NOMO-1 treated with dmso at 0.1 percent for 144 hours (cell line): ENCODE data around the gene POFUT2.
A peak's percentile ranks its signal among the peaks of the same experiment; 100 is the strongest.

Experiments used
- DNase-seq: peaks from one replicate; lab custom pipeline; 2025; ENCODE audit not compliant: unreplicated experiment; lab: John Stamatoyannopoulos, UW

Gene POFUT2

GRCh38 chr21:45287438-45288391 lies at the start of gene POFUT2:
TSS of gene POFUT2 (minus strand) at chr21:45287895. CDS start at chr21:45287871, 24 bp downstream.
- DNase-seq = peak; percentile 83

- no peak for DNase-seq
Observed at GRCh38 chr21:45336870-45337269, 49.2 kb upstream of the POFUT2 start.

GRCh38 chr21:45336535-45336810 lies 48.8 kb upstream of the POFUT2 start:
- no peak for DNase-seq

- no peak for DNase-seq
Observed at GRCh38 chr21:45335761-45336534, 48.3 kb upstream of the POFUT2 start.

- DNase-seq = no peak
Observed at GRCh38 chr21:45335151-45335760, 47.6 kb upstream of the POFUT2 start.

GRCh38 chr21:45334591-45335081 lies 46.9 kb upstream of the POFUT2 start:
- DNase-seq = no peak

GRCh38 chr21:45334134-45334533 lies 46.4 kb upstream of the POFUT2 start:
- DNase-seq = no peak

- no peak for DNase-seq
Observed at GRCh38 chr21:45333583-45334121, 46.0 kb upstream of the POFUT2 start.

GRCh38 chr21:45332981-45333582 lies 45.4 kb upstream of the POFUT2 start:
- no peak for DNase-seq

GRCh38 chr21:45332415-45332814 lies 44.7 kb upstream of the POFUT2 start:
- no peak for DNase-seq

GRCh38 chr21:45331531-45332147 lies 43.9 kb upstream of the POFUT2 start:
- no peak for DNase-seq

GRCh38 chr21:45330851-45331261 lies 43.2 kb upstream of the POFUT2 start:
- no peak for DNase-seq

GRCh38 chr21:45330075-45330781 lies 42.5 kb upstream of the POFUT2 start:
- DNase-seq = no peak

GRCh38 chr21:45329261-45330074 lies 41.8 kb upstream of the POFUT2 start:
- DNase-seq = no peak

- DNase-seq = no peak
Observed at GRCh38 chr21:45328198-45329091, 40.8 kb upstream of the POFUT2 start.

- no peak for DNase-seq
Observed at GRCh38 chr21:45327441-45328197, 39.9 kb upstream of the POFUT2 start.

- no peak for DNase-seq
Observed at GRCh38 chr21:45326891-45327440, 39.3 kb upstream of the POFUT2 start.
